Endothelial cell of umbilical vein (primary cell): ENCODE results near the gene STYXL1. TPM values are rescaled to one million over a fixed set of nuclear protein-coding genes. Genes with fewer than 3 reads are reported as not detected.

Source experiments
- BruUV-seq: library from RNA; stranded (reverse); fragments of 400-500 nt; replicated peaks from 2 replicates; lab custom pipeline; 2021; lab: Mats Ljungman, UMichigan
- CTCF ChIA-PET: fragments of 300-600, 350-600 bp; sonication (Branson Sonifier 250); formaldehyde crosslinking; loops from one replicate; lab custom pipeline; 2021; ENCODE audit warnings: antibody characterized with exemption, inconsistent platforms; lab: Charles Lee
- POLR2A ChIA-PET: fragments of 300-600, 350-600 bp; sonication (Branson Sonifier 250); formaldehyde crosslinking; loops from one replicate; lab custom pipeline; 2021; ENCODE audit warnings: antibody characterized with exemption, inconsistent platforms; lab: Charles Lee
- DNase-seq: peaks from one replicate; pipeline ENCODE4 v3.0.0-alpha.2; 2011; ENCODE audit warnings: low read depth, low spot score
- FAIRE-seq: peaks from 2 replicates; lab custom pipeline; 2011; peaks lifted over from hg19 to GRCh38; lab: Jason Lieb, UNC
- H2AFZ ChIP-seq: 2 replicates; pipeline ENCODE4 v1.6.0; 2012; ENCODE audit warnings: low read depth, low read length, control low read depth, inconsistent platforms
- H3K27ac ChIP-seq: 2 replicates; pipeline ENCODE4 v1.5.1; 2011; ENCODE audit warnings: low read depth, mild to moderate bottlenecking, control low read depth, low read length, moderate library complexity; ENCODE audit not compliant: insufficient read depth
- H3K27me3 ChIP-seq, 2 experiments: 2 replicates each; pipeline versions ENCODE4 v1.6.0 to v1.6.1; 2011; ENCODE audit warnings: low read length in 2 of 2, mixed read lengths in 1 of 2; ENCODE audit not compliant: control insufficient read depth in 2 of 2, insufficient read depth in 2 of 2
- H3K36me3 ChIP-seq, 2 experiments: 2 replicates in 1 of 2; 3 replicates in 1 of 2; pipeline ENCODE4 v1.5.1; 2011; ENCODE audit warnings: low read length in 2 of 2, mild to moderate bottlenecking in 1 of 2, moderate library complexity in 1 of 2; ENCODE audit not compliant: control insufficient read depth in 2 of 2, insufficient read depth in 2 of 2; ENCODE audit errors: extremely low read depth in 1 of 2
- H3K4me1 ChIP-seq: 3 replicates; pipeline ENCODE4 v1.5.1; 2011; ENCODE audit warnings: mild to moderate bottlenecking, low read length; ENCODE audit not compliant: control insufficient read depth, insufficient read depth; ENCODE audit errors: extremely low read depth
- H3K4me2 ChIP-seq: 2 replicates; pipeline ENCODE4 v1.6.1; 2011; ENCODE audit warnings: low read length, control low read depth, mixed read lengths; ENCODE audit not compliant: insufficient read depth
- H3K4me3 ChIP-seq, 3 experiments: fragments of 200-600 bp in 1 of 3; sonication (generic), shearing (Covaris generic) in 1 of 3; replicated peaks in 1 of 3; 2 replicates each; pipeline ENCODE4 v1.5.1; 2011 to 2016; ENCODE audit warnings: control low read depth in 3 of 3, low read length in 3 of 3, mild to moderate bottlenecking in 2 of 3, inconsistent platforms in 1 of 3, low read depth in 1 of 3, moderate library complexity in 1 of 3; ENCODE audit not compliant: insufficient read depth in 1 of 3
- H3K79me2 ChIP-seq: 2 replicates; pipeline ENCODE4 v1.6.0; 2012; ENCODE audit warnings: low read length, inconsistent platforms; ENCODE audit not compliant: control insufficient read depth, insufficient read depth
- H3K9ac ChIP-seq: replicated peaks from 2 replicates; pipeline ENCODE3; 2011; ENCODE audit warnings: low read length, control low read depth; ENCODE audit not compliant: insufficient read depth; ENCODE audit errors: extremely low read depth
- H3K9me1 ChIP-seq: replicated peaks from 3 replicates; pipeline ENCODE4 v1.6.0; 2011; ENCODE audit warnings: mild to moderate bottlenecking, low read length; ENCODE audit not compliant: control insufficient read depth, insufficient read depth; ENCODE audit errors: extremely low read depth
- H3K9me3 ChIP-seq: replicated peaks from 2 replicates; pipeline ENCODE4 v1.5.1; 2012; ENCODE audit warnings: low read length, inconsistent platforms; ENCODE audit not compliant: control insufficient read depth, insufficient read depth
- H4K20me1 ChIP-seq: replicated peaks from 2 replicates; pipeline ENCODE3; 2011; ENCODE audit warnings: mild to moderate bottlenecking, low read length; ENCODE audit not compliant: control insufficient read depth, insufficient read depth; ENCODE audit errors: extremely low read depth
- EZH2 ChIP-seq: IDR thresholded peaks from 2 replicates; pipeline ENCODE4 v1.6.1; 2012; ENCODE audit warnings: borderline replicate concordance, low read depth, mild to moderate bottlenecking, moderate library complexity, low read length, inconsistent platforms; ENCODE audit not compliant: severe bottlenecking
- FOS ChIP-seq: IDR thresholded peaks from 2 replicates; pipeline ENCODE4 v1.6.1; 2011; ENCODE audit warnings: mild to moderate bottlenecking, low read length, moderate library complexity, borderline replicate concordance; ENCODE audit not compliant: insufficient read depth
- GATA2 ChIP-seq: IDR thresholded peaks from 2 replicates; pipeline ENCODE4 v1.7.0; 2011; ENCODE audit warnings: low read depth, mild to moderate bottlenecking, moderate library complexity, mixed read lengths, low read length; ENCODE audit not compliant: insufficient read length, insufficient read depth
- JUN ChIP-seq: IDR thresholded peaks from 2 replicates; pipeline ENCODE4 v1.6.1; 2011; ENCODE audit warnings: borderline replicate concordance, low read depth; ENCODE audit not compliant: insufficient read length, insufficient read depth
- MYC ChIP-seq: IDR thresholded peaks from one replicate; pipeline ENCODE4 v1.6.1; 2011; ENCODE audit warnings: mild to moderate bottlenecking, low read depth, low read length
- POLR2A ChIP-seq: IDR thresholded peaks from 2 replicates; pipeline ENCODE4 v1.6.1; 2012; ENCODE audit warnings: low read depth, mild to moderate bottlenecking, control low read depth, low read length
- POLR2AphosphoS5 ChIP-seq: IDR thresholded peaks from 2 replicates; pipeline ENCODE4 v1.6.1; 2012; ENCODE audit warnings: low read depth, mild to moderate bottlenecking, control low read depth, low read length, moderate library complexity; ENCODE audit not compliant: insufficient read depth
- dilution Hi-C: fragments of 300-500 bp; cut with MboI; formaldehyde crosslinking; loops from one replicate; pipeline ENCODE4 v1.15.0; 2019; ENCODE audit warnings: low sequenced_read_pairs; ENCODE audit not compliant: extremely low pct_ligation_motif_present
- intact Hi-C: fragments of 100-400 bp; cut with micrococcal nuclease; formaldehyde crosslinking; loops from one replicate; pipeline ENCODE4 v1.10.0; 2022
- polyA plus RNA-seq, 4 experiments: library from polyadenylated mRNA; depleted of rRNA in 3 of 4; stranded (reverse) in 3 of 4; unstranded in 1 of 4; fragments of >200 nt; gene quantifications; 2 replicates each; pipeline versions ENCODE4 v1.2.1 to v1.2.3, GENCODE V29; 2011 to 2012; ENCODE audit warnings: missing spikeins in 1 of 4
- total RNA-seq: library from RNA; stranded (reverse); gene quantifications from 2 replicates; pipeline ENCODE4 v1.2.3, GENCODE V29; 2021
- TF ChIP-seq, protein P1 (sequence below), 2 donors: IDR thresholded peaks; 1 replicate in 1 of 2; 2 replicates in 1 of 2; pipeline ENCODE4 v1.5.1; 2011; ENCODE audit warnings: low read length in 2 of 2, mild to moderate bottlenecking in 2 of 2, moderate library complexity in 2 of 2, control low read depth in 1 of 2, inconsistent platforms in 1 of 2, low read depth in 1 of 2; ENCODE audit not compliant: insufficient read depth in 1 of 2; ENCODE audit errors: extremely low read depth in 1 of 2
- TF ChIP-seq, protein P2 (sequence below): IDR thresholded peaks from 2 replicates; pipeline ENCODE4 v1.6.1; 2011; ENCODE audit not compliant: insufficient read depth, insufficient read length

STYXL1 gene
- total and polyA plus RNA-seq, 2 donors (not counting 3 experiments of a cell fraction or from before 2014, with no cell fraction given), result 23.0 to 67.6 TPM

DNA sequence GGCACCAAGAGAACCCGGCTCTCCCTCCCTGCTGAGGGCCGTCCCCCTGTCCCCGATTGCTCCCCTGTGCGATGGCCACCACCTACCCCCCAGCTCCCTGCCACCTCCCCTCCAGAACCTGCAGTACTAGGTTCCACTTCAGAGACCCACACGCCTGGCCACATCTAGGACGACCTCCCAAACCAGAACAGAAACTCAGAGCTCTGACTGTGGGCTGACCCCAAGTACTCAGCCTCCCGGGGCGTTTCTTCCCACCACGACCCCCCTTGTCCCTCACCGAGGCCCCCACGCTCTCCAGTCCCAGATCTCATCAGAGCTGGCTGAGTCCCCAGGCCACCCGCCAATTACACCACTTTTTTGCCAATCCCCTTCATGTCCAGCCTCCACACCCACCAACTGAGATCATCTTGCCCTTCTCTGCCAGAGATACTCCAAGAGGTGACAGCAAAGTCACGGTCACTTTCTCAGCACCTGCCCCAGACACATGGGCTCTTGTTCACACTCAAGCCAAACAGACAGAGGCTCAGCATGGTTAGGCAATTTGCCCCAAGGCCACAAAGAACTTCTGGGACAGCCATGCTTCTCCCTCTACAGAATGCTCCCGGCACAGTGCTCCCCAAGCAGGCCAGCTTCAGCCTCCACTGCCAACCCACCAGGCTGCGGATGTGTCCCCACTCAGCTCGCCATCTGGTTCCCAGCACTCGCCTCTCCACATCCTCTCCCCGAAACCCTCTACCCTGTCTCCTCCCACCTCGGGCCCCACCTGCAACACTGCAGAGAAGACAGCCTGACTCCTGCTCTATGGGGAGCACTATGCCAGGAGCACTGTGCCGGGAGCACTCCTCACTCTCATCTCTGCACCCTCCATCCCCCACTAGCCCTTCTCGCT is 58.1 kb downstream of the STYXL1 start:
- H3K79me2 ChIP-seq, result no peaks in the 10 kb centered on the region
- dilution Hi-C loops (no loop called here), intact Hi-C loops (no loop called here)
- H3K9ac ChIP-seq, result no peak overlapping the region
- ChIA-PET POLR2A (interaction anchor here (0.6 to 0.7 kb wide), 2 partner anchors 23 to 36 kb away, joined by 3 to 9 read pairs; no protein-coding TSS in a partner anchor), CTCF (interaction anchor here (1.3 to 1.5 kb wide), 2 partner anchors 30 to 123 kb away, joined by 4 read pairs; no protein-coding TSS in a partner anchor)
- H2AFZ ChIP-seq, result no peak overlapping the region
- no peak overlapping the region for H3K4me3 ChIP-seq
- no peaks in the 10 kb centered on the region for H3K27me3 ChIP-seq
- H3K4me1 ChIP-seq, result peaks cover 1% of the 10 kb centered on the region
- no peak for DNase-seq
- H3K9me3 ChIP-seq, result no peaks in the 10 kb centered on the region
- FAIRE-seq, result no peak
- no peak overlapping the region for H3K4me2 ChIP-seq
- TF ChIP-seq MYC (no peak), POLR2A (no peak), EZH2 (no peak), FOS (no peak), JUN (no peak), POLR2AphosphoS5 (no peak), GATA2 (no peak)
- TF ChIP-seq, protein P1, sequence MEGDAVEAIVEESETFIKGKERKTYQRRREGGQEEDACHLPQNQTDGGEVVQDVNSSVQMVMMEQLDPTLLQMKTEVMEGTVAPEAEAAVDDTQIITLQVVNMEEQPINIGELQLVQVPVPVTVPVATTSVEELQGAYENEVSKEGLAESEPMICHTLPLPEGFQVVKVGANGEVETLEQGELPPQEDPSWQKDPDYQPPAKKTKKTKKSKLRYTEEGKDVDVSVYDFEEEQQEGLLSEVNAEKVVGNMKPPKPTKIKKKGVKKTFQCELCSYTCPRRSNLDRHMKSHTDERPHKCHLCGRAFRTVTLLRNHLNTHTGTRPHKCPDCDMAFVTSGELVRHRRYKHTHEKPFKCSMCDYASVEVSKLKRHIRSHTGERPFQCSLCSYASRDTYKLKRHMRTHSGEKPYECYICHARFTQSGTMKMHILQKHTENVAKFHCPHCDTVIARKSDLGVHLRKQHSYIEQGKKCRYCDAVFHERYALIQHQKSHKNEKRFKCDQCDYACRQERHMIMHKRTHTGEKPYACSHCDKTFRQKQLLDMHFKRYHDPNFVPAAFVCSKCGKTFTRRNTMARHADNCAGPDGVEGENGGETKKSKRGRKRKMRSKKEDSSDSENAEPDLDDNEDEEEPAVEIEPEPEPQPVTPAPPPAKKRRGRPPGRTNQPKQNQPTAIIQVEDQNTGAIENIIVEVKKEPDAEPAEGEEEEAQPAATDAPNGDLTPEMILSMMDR (IDR thresholded peaks at IDR 0.05; ENCODE audit: extremely low read depth in 1 of 2, insufficient read depth in 1 of 2, low read depth in 1 of 2, low read length in 2 of 2), result no peak
- TF ChIP-seq, protein P2, sequence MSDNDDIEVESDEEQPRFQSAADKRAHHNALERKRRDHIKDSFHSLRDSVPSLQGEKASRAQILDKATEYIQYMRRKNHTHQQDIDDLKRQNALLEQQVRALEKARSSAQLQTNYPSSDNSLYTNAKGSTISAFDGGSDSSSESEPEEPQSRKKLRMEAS, result no peak
- H3K27ac ChIP-seq, result no peak overlapping the region
- H3K36me3 ChIP-seq, result peaks cover 0 to 34% of the 10 kb centered on the region in 2 experiments
- H4K20me1 ChIP-seq, result no peaks in the 10 kb centered on the region
- H3K9me1 ChIP-seq, result no peaks in the 10 kb centered on the region
- BruUV-seq, result no TSS peak
